ENCODE results near the gene GSG1L. TPM values are rescaled to one million over a fixed set of nuclear protein-coding genes. Genes with fewer than 3 reads are reported as not detected.

Gene GSG1L
- total and polyA plus RNA-seq, 4 donors = not detected

GRCh38 chr16:27980919-27981700 is 82.4 kb downstream of the GSG1L start:
- peaks cover 0 to 2% (median 0%) of the 10 kb centered on the region in 4 donors for H3K27me3 ChIP-seq (ENCODE audit: control insufficient read depth in 4 of 4, insufficient read depth in 4 of 4, low read length in 3 of 4)
- no peak overlapping the region for H3K9ac ChIP-seq (ENCODE audit: low read depth in 1 of 2, low read length in 2 of 2)
- WGBS = 56% methylated on average over 9 of the region's 9 CpGs
- H3K4me1 ChIP-seq (ENCODE audit: control insufficient read depth in 4 of 4, insufficient read depth in 4 of 4, low read length in 3 of 4) = no peaks in the 10 kb centered on the region
- no peak overlapping the region for H3K4me3 ChIP-seq (ENCODE audit: low read depth in 1 of 3, low read length in 3 of 3)
- DNase-seq (ENCODE audit: low spot score) = no peak
- H3K9me3 ChIP-seq (ENCODE audit: control insufficient read depth in 4 of 4, low read length in 3 of 4) = no peaks in the 10 kb centered on the region
- no peaks in the 10 kb centered on the region for H3K36me3 ChIP-seq (ENCODE audit: control insufficient read depth in 4 of 4, insufficient read depth in 3 of 4, low read depth in 1 of 4, low read length in 3 of 4)
- H3K27ac ChIP-seq (ENCODE audit: low read depth in 1 of 2, low read length in 2 of 2) = no peak overlapping the region
- TF ChIP-seq YY1 (IDR thresholded peaks at IDR 0.05) (no peak), ZBTB33 (IDR thresholded peaks at IDR 0.05) (no peak), TAF1 (conservative IDR thresholded peaks at IDR 0.05) (no peak), GABPA (IDR thresholded peaks at IDR 0.05 in 1 of 2, conservative IDR thresholded peaks at IDR 0.05 in 1 of 2) (no peak), ATF3 (IDR thresholded peaks at IDR 0.05) (no peak)

- Histone ChIP-seq H3K4me1 (ENCODE audit: control insufficient read depth in 4 of 4, insufficient read depth in 4 of 4, low read length in 3 of 4) (no peaks in the 10 kb centered on the region), H3K4me3 (ENCODE audit: low read depth in 1 of 3, low read length in 3 of 3) (no peak overlapping the region), H3K9me3 (ENCODE audit: control insufficient read depth in 4 of 4, low read length in 3 of 4) (no peaks in the 10 kb centered on the region), H3K36me3 (ENCODE audit: control insufficient read depth in 4 of 4, insufficient read depth in 3 of 4, low read depth in 1 of 4, low read length in 3 of 4) (no peaks in the 10 kb centered on the region), H3K27me3 (ENCODE audit: control insufficient read depth in 4 of 4, insufficient read depth in 4 of 4, low read length in 3 of 4) (peaks cover 0 to 2% (median 0%) of the 10 kb centered on the region in 4 donors), H3K9ac (ENCODE audit: low read depth in 1 of 2, low read length in 2 of 2) (no peak overlapping the region), H3K27ac (ENCODE audit: low read depth in 1 of 2, low read length in 2 of 2) (no peak overlapping the region)
- no peak for DNase-seq (ENCODE audit: low spot score)
- whole genome bisulfite sequencing = 65% methylated on average over 11 of the region's 11 CpGs
- TF ChIP-seq TAF1 (conservative IDR thresholded peaks at IDR 0.05) (no peak), FOXA2 (IDR thresholded peaks at IDR 0.05) (no peak), JUND (IDR thresholded peaks at IDR 0.05) (no peak), HNF4A (conservative IDR thresholded peaks at IDR 0.05) (no peak), REST (IDR thresholded peaks at IDR 0.05) (no peak), FOXA1 (IDR thresholded peaks at IDR 0.05) (no peak), ZBTB33 (IDR thresholded peaks at IDR 0.05) (no peak), CTCF (IDR thresholded peaks at IDR 0.05; ENCODE audit: low read depth, low read length, missing input control) (no peak), RXRA (IDR thresholded peaks at IDR 0.05) (no peak), MAX (IDR thresholded peaks at IDR 0.05) (no peak), SP1 (IDR thresholded peaks at IDR 0.05) (no peak), RAD21 (IDR thresholded peaks at IDR 0.05) (no peak), NR2F2 (IDR thresholded peaks at IDR 0.05) (no peak), HNF4G (IDR thresholded peaks at IDR 0.05) (no peak), YY1 (IDR thresholded peaks at IDR 0.05) (no peak), EGR1 (IDR thresholded peaks at IDR 0.05; ENCODE audit: low read depth in 2 of 2) (no peak), ATF3 (IDR thresholded peaks at IDR 0.05) (no peak), GABPA (IDR thresholded peaks at IDR 0.05 in 1 of 2, conservative IDR thresholded peaks at IDR 0.05 in 1 of 2) (no peak)
Measured at GRCh38 chr16:27980076-27980775, 83.3 kb downstream of the GSG1L start.
